BJ (cell line): ENCODE measurements around the gene TEX48. TPM values are rescaled to one million over a fixed set of nuclear protein-coding genes. Genes with fewer than 3 reads are reported as not detected.
A peak's percentile ranks its signal among the peaks of the same experiment; 100 is the strongest.

Experiments used
- CTCF ChIA-PET: fragments of 350-600 bp; formaldehyde crosslinking; extraction: SDS; loops from one replicate; lab custom pipeline; 2021; ENCODE audit warnings: antibody characterized with exemption, inconsistent platforms; lab: Yijun Ruan, JAX
- POLR2A ChIA-PET: fragments of 300-600 bp; sonication (Branson Sonifier 250); formaldehyde crosslinking; extraction: SDS; loops from one replicate; lab custom pipeline; 2021; ENCODE audit warnings: antibody characterized with exemption; lab: Charles Lee
- DNase-seq: peaks from one replicate; pipeline ENCODE4 v3.0.0-alpha.2; 2011; ENCODE audit warnings: low read depth
- H3K27me3 ChIP-seq: 2 replicates; pipeline ENCODE4 v1.6.0; 2011; ENCODE audit warnings: low read length; ENCODE audit not compliant: control insufficient read depth, insufficient read depth
- H3K36me3 ChIP-seq: 2 replicates; pipeline ENCODE4 v1.5.1; 2011; ENCODE audit warnings: low read length; ENCODE audit not compliant: control insufficient read depth, insufficient read depth
- H3K4me3 ChIP-seq: 2 replicates; pipeline ENCODE4 v1.5.1; 2011; ENCODE audit warnings: low read depth, mild to moderate bottlenecking, control low read depth, low read length
- polyA plus RNA-seq: library from polyadenylated mRNA; depleted of rRNA; stranded (reverse); fragments of >200 nt; gene quantifications from 2 replicates; pipeline ENCODE4 v1.2.3, GENCODE V29; 2011
- TF ChIP-seq, protein P1 (sequence below): IDR thresholded peaks from 2 replicates; pipeline ENCODE4 v1.5.1; 2011; ENCODE audit warnings: low read depth, mild to moderate bottlenecking, control low read depth, inconsistent platforms, low read length, moderate library complexity; ENCODE audit not compliant: insufficient read depth

Gene TEX48
- polyA plus RNA-seq, 1 experiment = not detected

DNA sequence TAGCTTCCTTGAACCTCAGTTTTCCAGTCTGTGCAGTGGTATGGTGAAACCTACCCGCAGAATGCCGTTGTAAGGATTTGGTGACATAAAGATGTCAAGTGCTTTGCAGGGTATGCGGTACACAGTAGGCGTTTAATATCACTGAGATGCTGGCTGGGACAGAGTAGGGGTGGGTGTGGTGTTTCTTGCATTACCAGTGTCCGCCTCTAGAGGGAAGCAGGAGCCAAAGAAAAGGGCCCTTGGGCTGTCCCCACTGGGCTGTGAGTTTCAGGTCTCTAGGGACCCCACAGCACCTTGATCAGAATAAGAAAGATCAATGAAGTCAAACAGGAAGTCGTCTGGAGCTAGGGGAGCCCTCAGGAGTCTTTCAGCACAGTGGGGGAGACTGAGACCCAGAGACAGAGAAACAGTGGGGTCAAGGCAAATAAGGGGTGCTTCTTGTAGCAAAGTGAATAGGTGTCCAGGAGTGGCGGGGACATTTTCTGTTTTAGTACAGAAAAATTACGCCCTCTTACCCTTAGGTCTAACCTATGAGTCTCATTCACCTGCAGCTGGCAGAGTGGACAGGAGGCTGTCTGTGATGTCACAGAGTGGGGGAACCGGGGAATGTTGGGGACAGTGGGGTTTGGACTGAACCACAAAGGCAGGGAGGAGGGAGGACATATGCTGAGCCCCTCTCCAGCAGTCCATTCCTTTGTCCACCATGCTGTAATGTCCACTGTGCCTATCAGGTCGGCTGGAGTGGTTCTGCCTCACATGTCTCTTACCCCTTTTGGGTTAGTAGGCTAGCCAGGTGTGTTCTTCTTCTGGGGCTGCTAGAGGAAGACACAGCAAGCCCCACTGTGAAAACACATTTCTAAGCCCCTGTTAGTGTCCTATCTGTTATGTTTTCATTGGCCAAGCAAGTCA lies 19.7 kb downstream of the TEX48 start:
- Histone ChIP-seq H3K36me3 (no peaks in the 10 kb centered on the region), H3K27me3 (peaks cover 8% of the 10 kb centered on the region), H3K4me3 (no peak overlapping the region)
- DNase-seq = no peak
- ChIA-PET POLR2A (no interaction called here), CTCF (interaction anchor here (0.6 to 4.0 kb wide), 35 partner anchors 9 to 612 kb away, joined by 3 to 28 read pairs (median 4); partner anchors contain the start of gene TEX48)
- TF ChIP-seq, protein P1, sequence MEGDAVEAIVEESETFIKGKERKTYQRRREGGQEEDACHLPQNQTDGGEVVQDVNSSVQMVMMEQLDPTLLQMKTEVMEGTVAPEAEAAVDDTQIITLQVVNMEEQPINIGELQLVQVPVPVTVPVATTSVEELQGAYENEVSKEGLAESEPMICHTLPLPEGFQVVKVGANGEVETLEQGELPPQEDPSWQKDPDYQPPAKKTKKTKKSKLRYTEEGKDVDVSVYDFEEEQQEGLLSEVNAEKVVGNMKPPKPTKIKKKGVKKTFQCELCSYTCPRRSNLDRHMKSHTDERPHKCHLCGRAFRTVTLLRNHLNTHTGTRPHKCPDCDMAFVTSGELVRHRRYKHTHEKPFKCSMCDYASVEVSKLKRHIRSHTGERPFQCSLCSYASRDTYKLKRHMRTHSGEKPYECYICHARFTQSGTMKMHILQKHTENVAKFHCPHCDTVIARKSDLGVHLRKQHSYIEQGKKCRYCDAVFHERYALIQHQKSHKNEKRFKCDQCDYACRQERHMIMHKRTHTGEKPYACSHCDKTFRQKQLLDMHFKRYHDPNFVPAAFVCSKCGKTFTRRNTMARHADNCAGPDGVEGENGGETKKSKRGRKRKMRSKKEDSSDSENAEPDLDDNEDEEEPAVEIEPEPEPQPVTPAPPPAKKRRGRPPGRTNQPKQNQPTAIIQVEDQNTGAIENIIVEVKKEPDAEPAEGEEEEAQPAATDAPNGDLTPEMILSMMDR = peak; percentile 89

DNA sequence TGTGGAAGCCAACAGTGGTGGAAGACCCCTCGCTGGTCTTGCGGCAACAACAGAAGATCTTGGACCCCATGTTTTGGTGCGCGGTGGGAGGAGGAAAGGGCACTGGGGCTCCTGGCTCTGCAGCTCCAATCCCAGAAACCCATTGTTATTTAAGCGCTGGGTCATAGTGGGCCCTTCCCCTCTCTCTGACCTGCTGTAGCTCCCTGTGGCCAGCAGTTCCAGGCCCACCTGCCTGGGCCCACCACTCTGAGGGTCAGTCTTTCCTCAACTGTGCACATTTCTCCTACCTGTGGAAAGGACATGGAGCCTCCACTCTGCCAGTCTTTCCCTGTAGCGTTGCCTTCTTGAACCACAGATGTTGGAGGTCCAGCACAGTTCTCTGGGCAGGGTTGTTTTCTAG lies 24.3 kb downstream of the TEX48 start, which contains the start of gene TEX53:
TEX53 (minus strand) TSS at position 101 of the 400 bp plus-strand sequence; CDS start at position 70, 31 bp downstream.
- ChIA-PET CTCF (interaction anchor here (0.6 to 2.0 kb wide), 9 partner anchors 23 to 354 kb away, joined by 3 to 8 read pairs (median 3); no protein-coding TSS in a partner anchor), POLR2A (no interaction called here)
- no peaks in the 10 kb centered on the region for H3K36me3 ChIP-seq
- TF ChIP-seq, protein P1 = no peak
- DNase-seq = no peak
- no peak within 1 kb of the TSS for H3K4me3 ChIP-seq
- H3K27me3 ChIP-seq = peaks cover 8% of the 10 kb centered on the region

DNA sequence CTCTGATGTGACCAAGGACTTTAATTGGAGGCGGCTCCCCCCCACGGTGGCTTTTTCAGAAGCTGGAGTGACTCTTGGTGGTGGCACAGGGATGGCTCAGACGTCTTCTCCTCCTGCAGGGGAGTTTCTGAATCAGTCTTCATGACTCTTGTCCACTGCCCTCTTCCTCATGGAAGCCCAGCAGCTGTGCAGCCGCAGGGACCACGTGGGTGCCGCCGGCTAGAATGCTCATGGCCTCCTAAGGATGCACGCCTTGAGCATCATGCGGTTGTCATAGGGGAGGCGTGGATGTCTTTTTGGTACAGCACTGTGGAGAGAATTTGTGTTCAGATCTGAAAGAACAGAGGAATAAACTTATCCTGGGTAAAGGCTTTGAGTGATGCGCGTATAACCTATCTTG lies 25.7 kb downstream of the TEX48 start:
- Histone ChIP-seq H3K36me3 (no peaks in the 10 kb centered on the region), H3K4me3 (no peak overlapping the region), H3K27me3 (peaks cover 3% of the 10 kb centered on the region)
- CTCF ChIA-PET = interaction anchor here (0.6 to 7.3 kb wide), 8 partner anchors 29 to 359 kb away, joined by 3 to 150 read pairs (median 4); no protein-coding TSS in a partner anchor
- DNase-seq = no peak
- POLR2A ChIA-PET = no interaction called here
- TF ChIP-seq, protein P1 = no peak

DNA sequence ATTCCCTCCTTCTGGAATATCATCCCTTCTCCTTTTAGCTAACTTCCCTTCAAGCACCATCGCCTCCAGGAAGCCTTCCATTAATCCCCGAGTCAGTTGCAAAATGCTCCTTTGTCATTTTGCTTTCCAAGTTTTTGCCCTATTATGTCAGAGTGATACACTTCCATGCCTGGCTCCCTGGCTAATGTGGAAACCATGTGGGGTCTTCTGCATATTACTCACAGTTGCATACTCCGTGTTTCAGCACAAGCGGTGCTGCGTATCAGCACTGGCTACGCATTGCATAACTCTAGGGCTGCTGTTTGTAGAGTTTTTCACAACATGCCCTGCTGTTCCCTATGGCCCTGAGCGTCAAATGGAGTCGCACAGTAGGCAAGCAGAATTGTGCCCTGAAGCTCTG lies 26.3 kb downstream of the TEX48 start:
- TF ChIP-seq, protein P1 = no peak
- no peak overlapping the region for H3K4me3 ChIP-seq
- CTCF ChIA-PET = interaction anchor here (0.8 to 7.3 kb wide), 5 partner anchors 30 to 359 kb away, joined by 3 to 150 read pairs (median 14); no protein-coding TSS in a partner anchor
- DNase-seq = no peak
- H3K27me3 ChIP-seq = peaks cover 2% of the 10 kb centered on the region
- no peaks in the 10 kb centered on the region for H3K36me3 ChIP-seq
- POLR2A ChIA-PET = no interaction called here
